ENCODE data around the gene COL4A6.

COL4A6 gene

DNA sequence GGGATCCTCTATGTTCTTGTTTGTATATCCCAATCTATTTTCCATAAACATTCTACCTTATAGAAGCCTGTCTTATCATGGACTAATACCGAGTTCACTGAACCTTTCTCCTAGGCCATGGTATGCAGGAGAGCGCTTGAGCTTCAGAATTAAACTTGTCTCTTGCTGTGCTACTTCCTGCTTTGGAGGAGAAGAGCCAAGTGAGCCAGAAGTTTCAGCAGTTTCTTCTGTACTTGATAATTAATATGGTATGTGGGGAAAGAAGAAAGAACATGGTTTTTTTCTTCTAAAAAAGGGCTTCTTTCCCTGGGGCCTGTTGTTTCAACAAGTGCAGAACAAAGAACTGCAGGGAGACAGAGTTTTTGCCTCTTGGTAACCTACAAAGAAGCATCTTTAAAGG, 173.8 kb downstream of the COL4A6 start:
- TF ChIP-seq, protein P1, sequence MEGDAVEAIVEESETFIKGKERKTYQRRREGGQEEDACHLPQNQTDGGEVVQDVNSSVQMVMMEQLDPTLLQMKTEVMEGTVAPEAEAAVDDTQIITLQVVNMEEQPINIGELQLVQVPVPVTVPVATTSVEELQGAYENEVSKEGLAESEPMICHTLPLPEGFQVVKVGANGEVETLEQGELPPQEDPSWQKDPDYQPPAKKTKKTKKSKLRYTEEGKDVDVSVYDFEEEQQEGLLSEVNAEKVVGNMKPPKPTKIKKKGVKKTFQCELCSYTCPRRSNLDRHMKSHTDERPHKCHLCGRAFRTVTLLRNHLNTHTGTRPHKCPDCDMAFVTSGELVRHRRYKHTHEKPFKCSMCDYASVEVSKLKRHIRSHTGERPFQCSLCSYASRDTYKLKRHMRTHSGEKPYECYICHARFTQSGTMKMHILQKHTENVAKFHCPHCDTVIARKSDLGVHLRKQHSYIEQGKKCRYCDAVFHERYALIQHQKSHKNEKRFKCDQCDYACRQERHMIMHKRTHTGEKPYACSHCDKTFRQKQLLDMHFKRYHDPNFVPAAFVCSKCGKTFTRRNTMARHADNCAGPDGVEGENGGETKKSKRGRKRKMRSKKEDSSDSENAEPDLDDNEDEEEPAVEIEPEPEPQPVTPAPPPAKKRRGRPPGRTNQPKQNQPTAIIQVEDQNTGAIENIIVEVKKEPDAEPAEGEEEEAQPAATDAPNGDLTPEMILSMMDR (IDR thresholded peaks at IDR 0.05; ENCODE audit: low read depth, low read length, missing control alignments): no peak
- H3K4me3 ChIP-seq (ENCODE audit: low read depth, low read length): no peak overlapping the region
- DNase-seq (ENCODE audit: low read depth): no peak

- no peak for DNase-seq (ENCODE audit: low read depth)
- TF ChIP-seq, protein P1 (IDR thresholded peaks at IDR 0.05; ENCODE audit: low read depth, low read length, missing control alignments): no peak
- H3K4me3 ChIP-seq (ENCODE audit: low read depth, low read length): no peak overlapping the region
Observed at GRCh38 chrX:108261549-108262203, 176.5 kb downstream of the COL4A6 start.

DNA sequence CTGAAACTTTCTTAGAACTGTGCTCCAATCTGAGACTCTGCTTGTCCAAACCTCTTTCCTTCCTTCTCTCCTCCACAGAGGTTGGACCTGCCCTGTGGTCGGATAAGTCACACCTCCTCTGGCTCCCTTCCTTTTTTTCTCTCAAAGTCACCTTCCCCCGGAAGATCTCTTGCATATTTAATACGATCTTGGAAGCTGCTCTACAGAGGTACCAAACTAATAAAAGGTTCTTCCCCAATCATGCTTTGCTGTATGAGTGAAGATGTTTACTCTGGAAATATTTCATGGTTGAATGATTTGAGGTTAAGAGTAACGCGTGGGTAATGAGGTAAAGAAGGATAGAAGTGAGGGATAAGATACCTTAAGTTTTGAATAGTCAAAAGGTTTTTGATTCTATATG, 180.7 kb downstream of the COL4A6 start:
- TF ChIP-seq, protein P1 (IDR thresholded peaks at IDR 0.05; ENCODE audit: low read depth, low read length, missing control alignments): no peak
- no peak for DNase-seq (ENCODE audit: low read depth)

GRCh38 chrX:108254636-108255035, 183.6 kb downstream of the COL4A6 start:
- TF ChIP-seq, protein P1 (IDR thresholded peaks at IDR 0.05; ENCODE audit: low read depth, low read length, missing control alignments): no peak
- no peak for DNase-seq (ENCODE audit: low read depth)
- no peak overlapping the region for H3K4me3 ChIP-seq (ENCODE audit: low read depth, low read length)

More for the DNA sequence above, 180.7 kb downstream of the COL4A6 start:
- no peak overlapping the region for H3K4me3 ChIP-seq (ENCODE audit: low read depth, low read length)

GRCh38 chrX:108250654-108251579, 187.3 kb downstream of the COL4A6 start:
- no peak overlapping the region for H3K4me3 ChIP-seq (ENCODE audit: low read depth, low read length)
- TF ChIP-seq, protein P1 (IDR thresholded peaks at IDR 0.05; ENCODE audit: low read depth, low read length, missing control alignments): no peak
- no peak for DNase-seq (ENCODE audit: low read depth)

DNA sequence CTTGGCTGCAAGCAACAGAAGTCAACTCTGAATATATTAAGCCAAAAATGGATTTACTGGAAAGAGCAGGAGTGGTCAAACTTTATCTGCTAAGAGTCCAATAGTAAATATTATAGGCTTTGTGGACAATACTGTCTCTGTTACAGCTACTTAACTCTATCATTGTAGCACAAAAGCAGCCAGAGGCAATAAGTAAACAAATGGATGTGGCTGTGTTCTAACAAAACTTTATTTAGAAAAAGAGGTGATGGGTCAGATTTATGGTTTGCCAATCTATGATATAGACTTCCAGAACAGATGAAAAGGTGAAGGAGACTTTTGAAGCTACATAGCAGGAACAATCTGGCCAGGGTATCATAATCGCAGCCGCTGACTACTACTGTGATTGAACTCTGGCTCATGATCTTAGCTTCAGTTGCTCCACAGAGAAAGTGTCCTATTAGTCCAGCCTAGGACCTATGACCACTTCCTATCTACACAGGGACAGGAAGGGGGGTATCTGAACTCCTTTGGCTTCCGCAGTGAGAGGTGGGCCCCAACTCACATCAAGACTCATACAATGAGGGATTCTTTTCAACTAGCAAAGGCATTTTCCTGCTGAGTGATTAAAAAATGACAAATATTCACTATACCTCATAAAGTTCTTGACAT, 191.8 kb downstream of the COL4A6 start:
- no peak for DNase-seq (ENCODE audit: low read depth)
- TF ChIP-seq, protein P1 (IDR thresholded peaks at IDR 0.05; ENCODE audit: low read depth, low read length, missing control alignments): no peak

More for the DNA sequence above, 191.8 kb downstream of the COL4A6 start:
- no peak overlapping the region for H3K4me3 ChIP-seq (ENCODE audit: low read depth, low read length)
